ENCODE measurements around the gene PRELID1. TPM values are rescaled to one million over a fixed set of nuclear protein-coding genes. Genes with fewer than 3 reads are reported as not detected.

The PRELID1 gene
- total RNA-seq, 1 experiment from 2014 or later = 201 TPM

DNA sequence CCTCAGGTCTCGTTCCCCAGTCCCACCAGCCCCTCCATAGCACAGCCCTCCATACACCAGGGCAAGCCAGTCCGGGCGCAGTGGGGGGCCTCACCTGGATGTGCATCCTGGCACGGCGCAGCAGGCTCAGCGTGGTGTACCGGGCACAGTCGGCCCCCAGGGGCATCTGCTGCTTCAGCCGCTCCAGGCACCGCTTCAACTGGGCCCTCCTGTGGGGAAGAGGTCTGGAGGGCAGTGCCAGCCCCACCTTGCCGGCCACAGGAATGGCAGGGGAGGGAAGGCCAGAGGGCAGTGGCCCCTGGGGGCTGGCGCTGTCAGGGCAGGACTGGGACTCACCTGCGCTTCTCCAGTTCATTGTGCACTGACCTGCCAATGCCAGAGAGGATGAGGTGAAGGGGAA is 6.7 kb downstream of the PRELID1 start:
- peak overlapping the region; percentile 82 for H3K4me3 Mint-ChIP-seq (ENCODE audit: unreplicated experiment)
- peaks cover 13% of the 10 kb centered on the region for H3K4me1 Mint-ChIP-seq (ENCODE audit: low read depth, unreplicated experiment)
- no peaks in the 10 kb centered on the region for H3K9me3 ChIP-seq
- POLR2A ChIA-PET = interaction anchor here (0.6 kb wide), 2 partner anchors 20 to 224 kb away, joined by 3 read pairs; no protein-coding TSS in a partner anchor
- no peak overlapping the region for H3K4me3 ChIP-seq (ENCODE audit: low read depth, low read length)
- intact Hi-C loops (cut with micrococcal nuclease; ENCODE audit: unreplicated experiment) = no loop called here
- H3K4me1 ChIP-seq = peaks cover 11% of the 10 kb centered on the region
- H3K27me3 Mint-ChIP-seq (ENCODE audit: insufficient read depth, unreplicated experiment) = no peaks in the 10 kb centered on the region
- no peaks in the 10 kb centered on the region for H3K27me3 ChIP-seq (replicated peaks; ENCODE audit: control insufficient read depth, insufficient read depth, low read length)
- BruUV-seq (replicated peaks) = no TSS peak
- H3K27ac Mint-ChIP-seq (ENCODE audit: unreplicated experiment) = peak overlapping the region; percentile 50
- CTCF ChIA-PET = interaction anchor here (0.5 to 3.7 kb wide), 30 partner anchors 8 to 223 kb away, joined by 3 to 33 read pairs (median 4); partner anchors contain the start of genes FGFR4, GRK6, LMAN2 and PDLIM7
- peaks cover 7% of the 10 kb centered on the region for H3K36me3 ChIP-seq (ENCODE audit: control insufficient read depth, insufficient read depth, low read length)
- no peaks in the 10 kb centered on the region for H3K9me3 Mint-ChIP-seq (ENCODE audit: unreplicated experiment)
- TF ChIP-seq, protein P1, sequence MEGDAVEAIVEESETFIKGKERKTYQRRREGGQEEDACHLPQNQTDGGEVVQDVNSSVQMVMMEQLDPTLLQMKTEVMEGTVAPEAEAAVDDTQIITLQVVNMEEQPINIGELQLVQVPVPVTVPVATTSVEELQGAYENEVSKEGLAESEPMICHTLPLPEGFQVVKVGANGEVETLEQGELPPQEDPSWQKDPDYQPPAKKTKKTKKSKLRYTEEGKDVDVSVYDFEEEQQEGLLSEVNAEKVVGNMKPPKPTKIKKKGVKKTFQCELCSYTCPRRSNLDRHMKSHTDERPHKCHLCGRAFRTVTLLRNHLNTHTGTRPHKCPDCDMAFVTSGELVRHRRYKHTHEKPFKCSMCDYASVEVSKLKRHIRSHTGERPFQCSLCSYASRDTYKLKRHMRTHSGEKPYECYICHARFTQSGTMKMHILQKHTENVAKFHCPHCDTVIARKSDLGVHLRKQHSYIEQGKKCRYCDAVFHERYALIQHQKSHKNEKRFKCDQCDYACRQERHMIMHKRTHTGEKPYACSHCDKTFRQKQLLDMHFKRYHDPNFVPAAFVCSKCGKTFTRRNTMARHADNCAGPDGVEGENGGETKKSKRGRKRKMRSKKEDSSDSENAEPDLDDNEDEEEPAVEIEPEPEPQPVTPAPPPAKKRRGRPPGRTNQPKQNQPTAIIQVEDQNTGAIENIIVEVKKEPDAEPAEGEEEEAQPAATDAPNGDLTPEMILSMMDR (IDR thresholded peaks at IDR 0.05; ENCODE audit: insufficient read depth in 1 of 2, low read depth in 1 of 2, low read length in 1 of 2, severe bottlenecking in 1 of 2, unreplicated experiment in 1 of 2) = no peak
- no peak for DNase-seq
- H3K36me3 Mint-ChIP-seq (ENCODE audit: insufficient read depth, unreplicated experiment) = peaks cover 57% of the 10 kb centered on the region

DNA sequence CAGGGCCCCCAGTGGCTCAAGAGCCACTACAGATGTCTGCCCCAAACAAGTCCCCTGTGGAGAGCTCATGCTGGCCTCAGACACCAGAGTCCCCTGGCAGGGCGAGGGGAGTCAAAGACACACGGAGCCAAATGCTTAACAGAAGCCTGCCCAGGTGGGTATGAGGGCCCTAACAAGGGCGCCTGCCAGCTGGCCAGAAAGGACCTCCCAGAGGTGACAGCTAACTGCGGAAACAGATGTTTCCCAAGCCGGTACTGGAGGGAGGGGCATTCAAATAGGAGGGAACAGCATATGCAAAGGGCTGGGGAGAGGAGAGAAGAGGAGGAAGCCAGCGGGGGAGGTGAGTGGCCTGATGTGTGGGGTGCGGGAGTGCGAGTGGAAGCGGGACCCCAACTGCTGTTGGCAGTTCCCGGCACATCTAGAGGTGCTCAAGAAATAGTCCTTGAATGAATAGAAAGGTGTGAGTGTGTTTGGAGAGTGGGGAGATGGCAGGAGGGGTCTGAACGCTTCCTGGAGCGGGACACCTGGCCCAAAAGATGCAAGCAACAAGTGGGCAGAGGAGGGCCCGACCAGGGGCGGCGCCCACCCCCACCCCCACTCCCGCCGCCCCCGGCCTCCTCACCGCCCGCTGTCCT is 7.3 kb downstream of the PRELID1 start:
- TF ChIP-seq, protein P1 (IDR thresholded peaks at IDR 0.05; ENCODE audit: insufficient read depth in 1 of 2, low read depth in 1 of 2, low read length in 1 of 2, severe bottlenecking in 1 of 2, unreplicated experiment in 1 of 2) = no peak
- Histone ChIP-seq H3K36me3 (ENCODE audit: control insufficient read depth, insufficient read depth, low read length) (peaks cover 6% of the 10 kb centered on the region), H3K4me3 (ENCODE audit: low read depth, low read length) (peak overlapping the region; percentile 93), H3K9me3 (no peaks in the 10 kb centered on the region), H3K27me3 (replicated peaks; ENCODE audit: control insufficient read depth, insufficient read depth, low read length) (no peaks in the 10 kb centered on the region), H3K4me1 (peaks cover 11% of the 10 kb centered on the region)
- H3K4me3 Mint-ChIP-seq (ENCODE audit: unreplicated experiment) = peak overlapping the region; percentile 82
- POLR2A ChIA-PET = interaction anchor here (0.6 kb wide), 1 partner anchor 21 kb away, joined by 3 read pairs; no protein-coding TSS in a partner anchor
- no peak for DNase-seq
- H3K36me3 Mint-ChIP-seq (ENCODE audit: insufficient read depth, unreplicated experiment) = peaks cover 51% of the 10 kb centered on the region
- no TSS peak for BruUV-seq (replicated peaks)
- intact Hi-C loops (cut with micrococcal nuclease; ENCODE audit: unreplicated experiment) = no loop called here
- peak overlapping the region; percentile 50 for H3K27ac Mint-ChIP-seq (ENCODE audit: unreplicated experiment)
- CTCF ChIA-PET = interaction anchor here (0.5 to 3.7 kb wide), 13 partner anchors 10 to 201 kb away, joined by 3 to 33 read pairs (median 8); no protein-coding TSS in a partner anchor
- H3K27me3 Mint-ChIP-seq (ENCODE audit: insufficient read depth, unreplicated experiment) = no peaks in the 10 kb centered on the region
- H3K9me3 Mint-ChIP-seq (ENCODE audit: unreplicated experiment) = no peaks in the 10 kb centered on the region
- peaks cover 13% of the 10 kb centered on the region for H3K4me1 Mint-ChIP-seq (ENCODE audit: low read depth, unreplicated experiment)

DNA sequence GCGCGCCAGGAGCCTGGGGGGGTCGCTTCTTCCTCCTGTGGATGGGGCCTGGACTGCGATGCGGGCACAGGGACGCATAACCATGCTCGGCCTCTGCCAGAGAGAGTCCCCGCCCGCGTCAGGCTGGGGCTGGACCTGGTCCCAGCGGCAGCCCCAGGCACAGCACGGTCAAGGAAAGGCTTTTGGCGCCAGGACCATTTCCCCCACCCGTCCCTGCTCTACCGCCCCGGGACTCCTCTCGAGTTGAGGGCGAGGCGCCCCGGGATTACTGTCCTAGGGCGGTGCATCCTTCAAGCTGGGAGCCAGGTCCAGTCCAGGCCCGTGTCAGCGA is 7.8 kb downstream of the PRELID1 start:
- no peaks in the 10 kb centered on the region for H3K9me3 Mint-ChIP-seq (ENCODE audit: unreplicated experiment)
- Histone ChIP-seq H3K27me3 (replicated peaks; ENCODE audit: control insufficient read depth, insufficient read depth, low read length) (no peaks in the 10 kb centered on the region), H3K4me3 (ENCODE audit: low read depth, low read length) (peak overlapping the region; percentile 93), H3K9me3 (no peaks in the 10 kb centered on the region), H3K4me1 (peaks cover 11% of the 10 kb centered on the region), H3K36me3 (ENCODE audit: control insufficient read depth, insufficient read depth, low read length) (peaks cover 6% of the 10 kb centered on the region)
- TF ChIP-seq, protein P1 (IDR thresholded peaks at IDR 0.05; ENCODE audit: insufficient read depth in 1 of 2, low read depth in 1 of 2, low read length in 1 of 2, severe bottlenecking in 1 of 2, unreplicated experiment in 1 of 2) = no peak
- H3K4me1 Mint-ChIP-seq (ENCODE audit: low read depth, unreplicated experiment) = peaks cover 13% of the 10 kb centered on the region
- ChIA-PET CTCF (interaction anchor here (1.0 to 2.4 kb wide), 4 partner anchors 14 to 224 kb away, joined by 3 to 8 read pairs (median 6); partner anchors contain the start of gene FGFR4), POLR2A (interaction anchor here (1.6 kb wide), 1 partner anchor 116 kb away, joined by 7 read pairs; the partner anchor contains the start of gene GRK6)
- intact Hi-C loops (cut with micrococcal nuclease; ENCODE audit: unreplicated experiment) = no loop called here
- peak overlapping the region; percentile 93 for H3K27ac Mint-ChIP-seq (ENCODE audit: unreplicated experiment)
- no peaks in the 10 kb centered on the region for H3K27me3 Mint-ChIP-seq (ENCODE audit: insufficient read depth, unreplicated experiment)
- no peak for DNase-seq
- H3K4me3 Mint-ChIP-seq (ENCODE audit: unreplicated experiment) = peak overlapping the region; percentile 82
- H3K36me3 Mint-ChIP-seq (ENCODE audit: insufficient read depth, unreplicated experiment) = peaks cover 47% of the 10 kb centered on the region
- BruUV-seq (replicated peaks) = no TSS peak

Measured in Caco-2 (cell line).